K562 (cell line): Measurements from ENCODE around the gene CHML. TPM values are rescaled to one million over a fixed set of nuclear protein-coding genes. Genes with fewer than 3 reads are reported as not detected.
"Not testable (repeated sequence)": the region's sequence is repeated elsewhere in the genome, so short reads cannot be mapped to it uniquely, and the experiment has no call there.

Source experiments
- ATAC-seq: fragments of 200-7000 bp; cut with Tn5 transposase; 3 replicates; pipeline ENCODE4 v1.9.1; 2020; ENCODE audit warnings: moderate library complexity
- BruUV-seq: library from RNA; stranded (reverse); fragments of 400-500 nt; replicated peaks from 2 replicates; lab custom pipeline; 2021; lab: Mats Ljungman, UMichigan
- CTCF ChIA-PET: fragments of 300-600 bp; formaldehyde crosslinking; extraction: SDS; loops from one replicate; lab custom pipeline; 2021; ENCODE audit warnings: low intra/inter-chr PET ratio; lab: Yijun Ruan, JAX
- POLR2A ChIA-PET: fragments of 300-600, 350-650 bp; sonication (Branson Sonifier 250); formaldehyde crosslinking; extraction: SDS; loops from one replicate; lab custom pipeline; 2021; ENCODE audit warnings: antibody characterized with exemption, inconsistent platforms; lab: Yijun Ruan, JAX
- DNase-seq, 4 experiments: peaks; one replicate each; pipeline versions ENCODE4 v3.0.0 to v3.0.0-alpha.2; 2011 to 2018; ENCODE audit warnings: low spot score in 3 of 4, mixed read lengths in 3 of 4; ENCODE audit errors: extremely low read depth in 1 of 4
- FAIRE-seq: peaks from 2 replicates; lab custom pipeline; 2011; peaks lifted over from hg19 to GRCh38; lab: Jason Lieb, UNC
- H2AFZ ChIP-seq: 2 replicates; pipeline ENCODE4 v1.6.0; 2011; ENCODE audit warnings: low read depth, low read length, control low read depth, inconsistent platforms
- H3K27ac ChIP-seq: fragments of 200-600 bp; 3 replicates; pipeline ENCODE4 v1.8.0; 2011; ENCODE audit warnings: low read depth, mild to moderate bottlenecking, control low read depth, inconsistent platforms, low read length, moderate library complexity, mixed read lengths; ENCODE audit errors: extremely low read depth
- H3K27me3 ChIP-seq, 2 experiments: fragments of 300-600 bp in 1 of 2; 2 replicates in 1 of 2; 3 replicates in 1 of 2; pipeline versions ENCODE4 v1.6.0 to v1.8.0; 2011; ENCODE audit warnings: inconsistent platforms in 2 of 2, low read length in 2 of 2, mild to moderate bottlenecking in 1 of 2, mixed read lengths in 1 of 2, moderate library complexity in 1 of 2; ENCODE audit not compliant: control insufficient read depth in 2 of 2, insufficient read depth in 2 of 2
- H3K36me3 ChIP-seq: fragments of 300-600 bp; 3 replicates; pipeline ENCODE4 v1.8.0; 2011; ENCODE audit warnings: mild to moderate bottlenecking, low read length, inconsistent platforms; ENCODE audit not compliant: control insufficient read depth, insufficient read depth
- H3K4me1 ChIP-seq, 2 experiments: fragments of 200-600 bp in 1 of 2; replicated peaks in 1 of 2; 2 replicates in 1 of 2; 3 replicates in 1 of 2; pipeline versions ENCODE4 v1.5.1 to v1.8.0; 2011; ENCODE audit warnings: inconsistent platforms in 2 of 2, low read length in 2 of 2, mild to moderate bottlenecking in 1 of 2, mixed read lengths in 1 of 2, moderate library complexity in 1 of 2; ENCODE audit not compliant: control insufficient read depth in 2 of 2, insufficient read depth in 2 of 2
- H3K4me2 ChIP-seq: 2 replicates; pipeline ENCODE4 v1.6.1; 2011; ENCODE audit warnings: low read length, control low read depth, inconsistent platforms, mixed read lengths; ENCODE audit not compliant: insufficient read depth
- H3K4me3 ChIP-seq: fragments of 200-600 bp; sonication (generic), shearing (Covaris generic); 2 replicates; pipeline ENCODE4 v1.5.1; 2016; ENCODE audit warnings: control low read depth, inconsistent platforms
- H3K79me2 ChIP-seq: fragments of 200-600 bp; 3 replicates; pipeline ENCODE4 v1.8.0; 2011; ENCODE audit warnings: low read length, inconsistent platforms; ENCODE audit not compliant: control insufficient read depth, insufficient read depth
- H3K9ac ChIP-seq, 2 experiments: 2 replicates each; pipeline versions ENCODE4 v1.6.0 to v1.6.1; 2011; ENCODE audit warnings: low read depth in 2 of 2, low read length in 2 of 2, control low read depth in 1 of 2, inconsistent platforms in 1 of 2, mild to moderate bottlenecking in 1 of 2, mixed read lengths in 1 of 2; ENCODE audit not compliant: insufficient read depth in 1 of 2
- H3K9me1 ChIP-seq: one replicate; pipeline ENCODE4 v1.6.0; 2011; ENCODE audit warnings: inconsistent platforms, mild to moderate bottlenecking, low read length, moderate library complexity; ENCODE audit not compliant: control insufficient read depth, insufficient read depth
- H3K9me3 ChIP-seq: replicated peaks from 2 replicates; pipeline ENCODE4 v1.5.1; 2011; ENCODE audit warnings: low read depth, low read length, inconsistent platforms; ENCODE audit not compliant: control insufficient read depth, insufficient read depth
- H4K20me1 ChIP-seq: replicated peaks from 2 replicates; pipeline ENCODE4 v1.6.1; 2011; ENCODE audit warnings: low read length, inconsistent platforms, mixed read lengths; ENCODE audit not compliant: control insufficient read depth, insufficient read depth
- BCOR ChIP-seq: fragments of 450-650 bp; IDR thresholded peaks from 2 replicates; pipeline ENCODE4 v1.6.1; 2016
- KLF10 ChIP-seq: fragments of 250-450 bp; sonication (Bioruptor Pico); IDR thresholded peaks from 2 replicates; pipeline ENCODE4 v1.6.1; 2021; ENCODE audit warnings: matching md5 sums
- RBM25 ChIP-seq: fragments of 200-400 bp; formaldehyde crosslinking; IDR thresholded peaks from 2 replicates; pipeline ENCODE4 v1.6.1; 2018; ENCODE audit warnings: low read length, low read depth, moderate library complexity; ENCODE audit not compliant: severe bottlenecking
- TSC22D4 ChIP-seq: fragments of 450-650 bp; IDR thresholded peaks from 2 replicates; pipeline ENCODE4 v1.6.1; 2016; ENCODE audit warnings: missing genetic modification characterization, missing biosample characterization, control low read depth
- ZNF146 ChIP-seq: IDR thresholded peaks from one replicate; pipeline ENCODE4 v1.6.1; 2018; ENCODE audit warnings: missing compliant biosample characterization; ENCODE audit not compliant: unreplicated experiment
- WGBS: fragments of 100-300 bp; shearing (Covaris generic); methylation state at CpG from one replicate; pipeline ENCODE4 v1.1.6; 2016; ENCODE audit warnings: low coverage, mixed read lengths; ENCODE audit not compliant: insufficient coverage; ENCODE audit errors: missing lambda C conversion rate; 5-methylcytosine and 5-hydroxymethylcytosine counted together
- in situ Hi-C: fragments of 300-500 bp; cut with MboI; formaldehyde crosslinking; loops from 4 replicates; pipeline ENCODE4 v1.15.0; 2018; ENCODE audit warnings: inconsistent platforms, mixed read lengths
- intact Hi-C: fragments of 100-400 bp; cut with micrococcal nuclease; formaldehyde crosslinking; loops from 2 replicates; pipeline ENCODE4 v1.14.2; 2022
- polyA plus RNA-seq, 8 experiments: library from polyadenylated mRNA; depleted of rRNA in 4 of 8; stranded (reverse) in 5 of 8; unstranded in 3 of 8; fragments of >200 nt; fragmentation: Nextera tagmentation in 2 of 8; fragmentation: Illumina TruSeq in 1 of 8; extraction: Ambion mirVana in 2 of 8; extraction: Trizol in 1 of 8; gene quantifications; 2 replicates each; pipeline versions ENCODE4 v1.2.1 to v1.2.3, GENCODE V29; 2011 to 2014; ENCODE audit warnings: inconsistent platforms in 1 of 8, missing spikeins in 1 of 8
- total RNA-seq, 7 experiments: library from RNA; depleted of rRNA in 6 of 7; stranded (reverse); fragments of >200 nt in 6 of 7; fragmentation: Illumina TruSeq in 2 of 7; extraction: Trizol in 2 of 7; gene quantifications; 2 replicates each; pipeline versions ENCODE4 v1.2.1 to v1.2.3, GENCODE V29; 2011 to 2021; ENCODE audit warnings: low replicate concordance in 1 of 7

The CHML gene
- total and polyA plus RNA-seq, 9 of the 15 experiments (the other 6 are each of a cell fraction or from before 2014, with no cell fraction given): 13.0 to 88.3 (median 62.8) TPM

- no peak for FAIRE-seq
- Histone ChIP-seq H3K27me3 (no peaks in the 10 kb centered on the region), H3K4me2 (no peak overlapping the region), H3K9me1 (no peaks in the 10 kb centered on the region), H3K27ac (no peak overlapping the region), H3K4me3 (no peak overlapping the region), H3K36me3 (no peaks in the 10 kb centered on the region), H3K4me1 (no peaks in the 10 kb centered on the region), H4K20me1 (no peaks in the 10 kb centered on the region), H3K79me2 (no peaks in the 10 kb centered on the region), H2AFZ (no peak overlapping the region), H3K9ac (no peak overlapping the region), H3K9me3 (no peaks in the 10 kb centered on the region)
- no peak for DNase-seq
- BruUV-seq: no TSS peak
- 28% methylated on average over 5 of the region's 5 CpGs for WGBS
- in situ Hi-C loops: no loop called here
- ChIA-PET POLR2A (no interaction called here), CTCF (no interaction called here)
- ATAC-seq: no peak
- intact Hi-C loops: no loop called here
- no peak for TF ChIP-seq KLF10
- TF ChIP-seq TSC22D4 (tag): no peak
Observed at GRCh38 chr1:241660424-241660972, 20.3 kb upstream of the CHML start.

- H3K4me2 ChIP-seq, H3K79me2 ChIP-seq, H3K36me3 ChIP-seq, DNase-seq, H3K9me1 ChIP-seq, H3K9ac ChIP-seq, H3K27me3 ChIP-seq, FAIRE-seq, H3K27ac ChIP-seq, H3K4me1 ChIP-seq: not testable (repeated sequence)
- TF ChIP-seq BCOR (peak; percentile 61; the same call in 1 of the 2 replicates), ZNF146 (CRISPR knock-in tag) (peak; percentile 62), RBM25 (peak; percentile 39)
- TF ChIP-seq, all 486 proteins: peak for 3; not testable (repeated sequence) for 483
- ATAC-seq, H3K4me3 ChIP-seq, in situ Hi-C loops, intact Hi-C loops, CTCF ChIA-PET, H3K9me3 ChIP-seq, H4K20me1 ChIP-seq, POLR2A ChIA-PET, H2AFZ ChIP-seq, BruUV-seq: not testable (repeated sequence)
- WGBS: 67% methylated on average over 2 of the region's 2 CpGs
Observed at GRCh38 chr1:241659016-241659415, 18.8 kb upstream of the CHML start.
